GM23338 (cell line): ENCODE data around the gene EPHA5. TPM values are rescaled to one million over a fixed set of nuclear protein-coding genes. Genes with fewer than 3 reads are reported as not detected.

Experiments used
- ATAC-seq: fragments of 200-7000 bp; cut with Tn5 transposase; 3 replicates; pipeline ENCODE4 v1.9.1; 2020
- DNase-seq: peaks from one replicate; pipeline ENCODE4 v3.0.0-alpha.2; 2015; ENCODE audit warnings: low spot score
- H2AFZ ChIP-seq: fragments of 200-600 bp; sonication (generic); 2 replicates; pipeline ENCODE4 v1.8.0; 2016; ENCODE audit warnings: antibody characterized with exemption, mild to moderate bottlenecking, moderate library complexity
- H3F3A ChIP-seq: fragments of 200-600 bp; sonication (generic); replicated peaks from 2 replicates; pipeline ENCODE4 v1.8.0; 2017; ENCODE audit warnings: antibody characterized with exemption, mixed run types, low read depth
- H3K27ac ChIP-seq: fragments of 200-600 bp; sonication (generic); 2 replicates; pipeline ENCODE4 v1.6.1; 2016; ENCODE audit warnings: low read depth
- H3K27me3 ChIP-seq: fragments of 200-600 bp; sonication (generic); 2 replicates; pipeline ENCODE4 v1.8.0; 2016; ENCODE audit warnings: mild to moderate bottlenecking, mixed run types, moderate library complexity; ENCODE audit not compliant: insufficient read depth
- H3K36me3 ChIP-seq: fragments of 200-600 bp; sonication (generic); 2 replicates; pipeline ENCODE4 v1.8.0; 2016; ENCODE audit warnings: mild to moderate bottlenecking; ENCODE audit not compliant: insufficient read depth
- H3K4me1 ChIP-seq: fragments of 200-600 bp; sonication (generic); 2 replicates; pipeline ENCODE4 v1.8.0; 2016; ENCODE audit warnings: mild to moderate bottlenecking, moderate library complexity; ENCODE audit not compliant: insufficient read depth
- H3K4me2 ChIP-seq: fragments of 200-600 bp; sonication (generic); 2 replicates; pipeline ENCODE4 v1.7.1; 2017; ENCODE audit warnings: mixed run types
- H3K4me3 ChIP-seq: fragments of 200-600 bp; sonication (generic); 2 replicates; pipeline ENCODE4 v1.6.1; 2016; ENCODE audit warnings: mixed run types
- H3K79me2 ChIP-seq: fragments of 200-600 bp; sonication (generic); replicated peaks from 2 replicates; pipeline ENCODE4 v1.8.0; 2017; ENCODE audit warnings: mild to moderate bottlenecking; ENCODE audit not compliant: insufficient read depth
- H3K9me2 ChIP-seq: fragments of 200-600 bp; sonication (generic); 2 replicates; pipeline ENCODE4 v1.8.0; 2017; ENCODE audit not compliant: insufficient read depth
- H4K20me1 ChIP-seq: fragments of 200-600 bp; sonication (generic); replicated peaks from 2 replicates; pipeline ENCODE4 v1.8.0; 2017; ENCODE audit warnings: mild to moderate bottlenecking; ENCODE audit not compliant: insufficient read depth
- H3K27ac Mint-ChIP-seq: 2 replicates; pipeline ENCODE4 v1.8.0; 2020; ENCODE audit warnings: inconsistent platforms, mild to moderate bottlenecking, moderate library complexity, mixed read lengths
- H3K27me3 Mint-ChIP-seq: 3 replicates; pipeline ENCODE4 v1.8.0; 2022; ENCODE audit warnings: low read depth, mild to moderate bottlenecking, moderate library complexity, mixed read lengths, inconsistent platforms; ENCODE audit not compliant: insufficient read depth, poor library complexity
- H3K36me3 Mint-ChIP-seq: 3 replicates; pipeline ENCODE4 v1.8.0; 2021; ENCODE audit warnings: low read depth, mild to moderate bottlenecking, inconsistent platforms, moderate library complexity, mixed read lengths
- H3K4me1 Mint-ChIP-seq: 3 replicates; pipeline ENCODE4 v1.8.0; 2020; ENCODE audit warnings: mild to moderate bottlenecking, inconsistent platforms, mixed read lengths
- H3K4me3 Mint-ChIP-seq: 3 replicates; pipeline ENCODE4 v1.8.0; 2021; ENCODE audit warnings: moderate library complexity, mild to moderate bottlenecking, inconsistent platforms, mixed read lengths
- H3K9me3 Mint-ChIP-seq: 3 replicates; pipeline ENCODE4 v1.8.0; 2020; ENCODE audit warnings: moderate library complexity, mild to moderate bottlenecking, inconsistent platforms, mixed read lengths
- CREB1 ChIP-seq: fragments of 250-450 bp; sonication (Bioruptor Pico); IDR thresholded peaks from 2 replicates; pipeline ENCODE4 v1.5.0; 2020; ENCODE audit warnings: low read depth, mild to moderate bottlenecking, moderate library complexity
- CTCF ChIP-seq, 2 experiments: fragments of 200-600 bp in 1 of 2; sonication (generic) in 1 of 2; conservative IDR thresholded peaks; 2 replicates each; pipeline versions ENCODE4 v1.5.1 to v1.6.1; 2016 to 2017; ENCODE audit warnings: antibody characterized with exemption in 2 of 2, low read depth in 2 of 2, mild to moderate bottlenecking in 2 of 2, moderate library complexity in 1 of 2
- ETS1 ChIP-seq: IDR thresholded peaks from 2 replicates; pipeline ENCODE4 v1.6.1; 2016; ENCODE audit warnings: antibody characterized with exemption
- EZH2 ChIP-seq: fragments of 200-600 bp; sonication (generic); IDR thresholded peaks from one replicate; pipeline ENCODE4 v1.8.0; 2017; ENCODE audit warnings: antibody characterized with exemption, mild to moderate bottlenecking, low read depth; ENCODE audit not compliant: unreplicated experiment
- EZH2phosphoT487 ChIP-seq: fragments of 200-600 bp; sonication (generic); IDR thresholded peaks from one replicate; pipeline ENCODE4 v1.8.1; 2018; ENCODE audit warnings: antibody characterized with exemption; ENCODE audit not compliant: unreplicated experiment
- JUNB ChIP-seq: IDR thresholded peaks from one replicate; pipeline ENCODE4 v1.6.1; 2016; ENCODE audit warnings: antibody characterized with exemption; ENCODE audit not compliant: unreplicated experiment
- NANOG ChIP-seq: IDR thresholded peaks from 2 replicates; pipeline ENCODE4 v1.6.1; 2016; ENCODE audit warnings: antibody characterized with exemption, borderline replicate concordance
- POLR2AphosphoS5 ChIP-seq: IDR thresholded peaks from 2 replicates; pipeline ENCODE4 v1.6.1; 2016; ENCODE audit warnings: antibody characterized with exemption, low read depth
- REST ChIP-seq: IDR thresholded peaks from one replicate; pipeline ENCODE4 v1.6.1; 2018; ENCODE audit warnings: antibody characterized with exemption; ENCODE audit not compliant: unreplicated experiment
- STAT1 ChIP-seq: IDR thresholded peaks from one replicate; pipeline ENCODE4 v1.6.1; 2016; ENCODE audit warnings: antibody characterized with exemption; ENCODE audit not compliant: unreplicated experiment
- ZNF114 ChIP-seq: fragments of 250-450 bp; sonication (Bioruptor Pico); IDR thresholded peaks from 2 replicates; pipeline ENCODE4 v1.5.0; 2020; ENCODE audit warnings: mild to moderate bottlenecking, moderate library complexity
- ZNF331 ChIP-seq: fragments of 250-450 bp; sonication (Bioruptor Pico); IDR thresholded peaks from 2 replicates; pipeline ENCODE4 v1.5.0; 2020; ENCODE audit warnings: low read depth, mild to moderate bottlenecking, moderate library complexity
- polyA plus RNA-seq: library from polyadenylated mRNA; unstranded; fragments of >200 nt; fragmentation: Nextera tagmentation; extraction: Ambion mirVana; gene quantifications from 2 replicates; pipeline ENCODE4 v1.2.1, GENCODE V29; 2016
- total RNA-seq: library from RNA; depleted of rRNA; stranded (reverse); fragments of >200 nt; shearing (Covaris generic); gene quantifications from 2 replicates; pipeline ENCODE4 v1.2.3, GENCODE V29; 2014

The EPHA5 gene
- total and polyA plus RNA-seq, 2 experiments from 2014 or later: 0.05 to 0.24 TPM

GRCh38 chr4:65393078-65393477 is 277.2 kb downstream of the EPHA5 start (continued):
- TF ChIP-seq JUNB (no peak), ZNF114 (no peak), CREB1 (no peak), EZH2 (no peak)

GRCh38 chr4:65392488-65392887 is 277.8 kb downstream of the EPHA5 start:
- peaks cover 4% of the 10 kb centered on the region; the same call in 2 of the 3 replicates for H3K36me3 Mint-ChIP-seq
- H3K9me3 Mint-ChIP-seq: peaks cover 8% of the 10 kb centered on the region; the same call in 2 of the 3 replicates
- Histone ChIP-seq H3K27me3 (no peaks in the 10 kb centered on the region), H3F3A (no peaks in the 10 kb centered on the region), H3K4me3 (no peak overlapping the region), H3K9me2 (no peaks in the 10 kb centered on the region), H3K27ac (no peak overlapping the region), H4K20me1 (no peaks in the 10 kb centered on the region), H2AFZ (no peak overlapping the region), H3K4me1 (no peaks in the 10 kb centered on the region), H3K4me2 (no peak overlapping the region), H3K79me2 (no peaks in the 10 kb centered on the region), H3K36me3 (no peaks in the 10 kb centered on the region)
- DNase-seq (no peak), ATAC-seq (no peak)
- TF ChIP-seq ZNF331 (CRISPR knock-in tag) (no peak), NANOG (no peak), EZH2phosphoT487 (no peak), REST (no peak)
- H3K4me3 Mint-ChIP-seq: no peak overlapping the region
- no peaks in the 10 kb centered on the region for H3K4me1 Mint-ChIP-seq
- no peak overlapping the region for H3K27ac Mint-ChIP-seq
- peaks cover 3% of the 10 kb centered on the region for H3K27me3 Mint-ChIP-seq

DNA sequence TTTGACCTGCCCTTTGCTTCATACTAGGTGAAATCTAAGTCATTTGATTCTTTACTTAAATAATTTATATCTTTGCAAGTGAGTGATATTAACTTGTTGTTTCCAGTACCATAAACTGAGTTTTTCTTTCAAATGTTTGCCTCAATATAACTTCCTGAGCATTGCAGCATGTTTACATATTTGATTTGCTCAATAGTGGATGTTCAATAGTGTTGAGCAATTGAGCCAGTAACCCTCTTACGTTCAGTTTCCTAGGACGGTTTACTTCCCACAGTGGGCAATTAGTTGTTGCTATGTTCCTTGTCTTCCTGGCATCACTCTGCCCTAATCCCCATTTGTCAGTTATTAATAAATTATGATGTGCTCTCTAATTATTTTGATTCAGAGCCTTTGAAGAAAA is 278.5 kb downstream of the EPHA5 start:
- Mint-ChIP-seq H3K36me3 (no peaks in the 10 kb centered on the region), H3K9me3 (peaks cover 4% of the 10 kb centered on the region; the same call in 2 of the 3 replicates), H3K27ac (no peak overlapping the region), H3K4me3 (no peak overlapping the region), H3K27me3 (no peaks in the 10 kb centered on the region), H3K4me1 (no peaks in the 10 kb centered on the region)
- Histone ChIP-seq H3K79me2 (no peaks in the 10 kb centered on the region), H3K4me2 (no peak overlapping the region), H3K4me3 (no peak overlapping the region), H3K9me2 (no peaks in the 10 kb centered on the region), H3F3A (no peaks in the 10 kb centered on the region), H3K27ac (no peak overlapping the region), H2AFZ (no peak overlapping the region), H3K4me1 (no peaks in the 10 kb centered on the region), H3K27me3 (no peaks in the 10 kb centered on the region), H3K36me3 (no peaks in the 10 kb centered on the region), H4K20me1 (no peaks in the 10 kb centered on the region)
- ATAC-seq: no peak
- DNase-seq: no peak
- TF ChIP-seq NANOG: no peak
- TF ChIP-seq ZNF114: no peak
- no peak for TF ChIP-seq CTCF (conservative IDR thresholded peaks at IDR 0.05; ENCODE audit: low read depth in 2 of 2)
- TF ChIP-seq EZH2phosphoT487: no peak
- no peak for TF ChIP-seq EZH2
- TF ChIP-seq JUNB: no peak
- TF ChIP-seq CREB1: no peak
- TF ChIP-seq STAT1: no peak
- no peak for TF ChIP-seq POLR2AphosphoS5
- no peak for TF ChIP-seq REST
- no peak for TF ChIP-seq ETS1
